Prostate gland (tissue), 2 donors: ENCODE measurements around the gene LMO2.

ENCODE experiments used
- POLR2AphosphoS5 ChIP-seq: sonication (generic); formaldehyde crosslinking; IDR thresholded peaks from one replicate; pipeline ENCODE4 v1.6.1; 2017; ENCODE audit warnings: antibody characterized with exemption
- TF ChIP-seq, protein P1 (sequence below), 4 experiments: fragments of 200-600 bp in 2 of 4; fragments of 450-650 bp in 2 of 4; sonication (generic) in 2 of 4; IDR thresholded peaks; 1 replicate in 3 of 4; 2 replicates in 1 of 4; pipeline ENCODE4 v1.5.1; 2016 to 2019; ENCODE audit warnings: antibody characterized with exemption in 4 of 4, mild to moderate bottlenecking in 2 of 4, moderate library complexity in 2 of 4

DNA sequence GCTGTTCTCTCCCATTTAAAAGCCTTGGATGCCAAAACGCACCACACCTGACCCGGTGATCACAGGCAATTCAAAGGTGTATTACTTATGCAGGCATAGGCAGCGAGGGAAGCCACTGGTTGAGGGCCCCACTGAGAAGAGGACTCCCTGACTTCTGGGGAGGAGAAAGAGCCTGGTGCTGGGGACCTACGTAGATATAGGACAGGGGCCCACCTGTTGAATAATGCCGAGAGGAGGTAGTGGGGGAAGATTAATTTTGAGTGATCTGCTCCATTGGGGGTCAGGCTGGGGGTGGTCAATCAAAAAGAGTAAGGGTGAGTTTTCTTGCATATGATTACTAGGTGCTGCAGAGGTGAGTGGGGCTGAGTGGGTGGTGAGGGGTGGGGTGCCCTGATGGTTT is 7.8 kb downstream of the LMO2 start:
- TF ChIP-seq, protein P1, sequence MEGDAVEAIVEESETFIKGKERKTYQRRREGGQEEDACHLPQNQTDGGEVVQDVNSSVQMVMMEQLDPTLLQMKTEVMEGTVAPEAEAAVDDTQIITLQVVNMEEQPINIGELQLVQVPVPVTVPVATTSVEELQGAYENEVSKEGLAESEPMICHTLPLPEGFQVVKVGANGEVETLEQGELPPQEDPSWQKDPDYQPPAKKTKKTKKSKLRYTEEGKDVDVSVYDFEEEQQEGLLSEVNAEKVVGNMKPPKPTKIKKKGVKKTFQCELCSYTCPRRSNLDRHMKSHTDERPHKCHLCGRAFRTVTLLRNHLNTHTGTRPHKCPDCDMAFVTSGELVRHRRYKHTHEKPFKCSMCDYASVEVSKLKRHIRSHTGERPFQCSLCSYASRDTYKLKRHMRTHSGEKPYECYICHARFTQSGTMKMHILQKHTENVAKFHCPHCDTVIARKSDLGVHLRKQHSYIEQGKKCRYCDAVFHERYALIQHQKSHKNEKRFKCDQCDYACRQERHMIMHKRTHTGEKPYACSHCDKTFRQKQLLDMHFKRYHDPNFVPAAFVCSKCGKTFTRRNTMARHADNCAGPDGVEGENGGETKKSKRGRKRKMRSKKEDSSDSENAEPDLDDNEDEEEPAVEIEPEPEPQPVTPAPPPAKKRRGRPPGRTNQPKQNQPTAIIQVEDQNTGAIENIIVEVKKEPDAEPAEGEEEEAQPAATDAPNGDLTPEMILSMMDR (IDR thresholded peaks at IDR 0.05), result no peak
- no peak for TF ChIP-seq POLR2AphosphoS5
